Hepatocyte (in vitro differentiated cells): ENCODE data around the gene CDH6.

ENCODE experiments used
- EZH2 ChIP-seq: fragments of 200-600 bp; sonication (generic); IDR thresholded peaks from 2 replicates; pipeline ENCODE4 v1.6.1; 2016; ENCODE audit warnings: antibody characterized with exemption, mild to moderate bottlenecking, borderline replicate concordance
- EZH2phosphoT487 ChIP-seq: fragments of 200-600 bp; sonication (generic); IDR thresholded peaks from one replicate; pipeline ENCODE4 v1.6.1; 2018; ENCODE audit warnings: antibody characterized with exemption, mild to moderate bottlenecking, low read depth, moderate library complexity; ENCODE audit not compliant: unreplicated experiment, severe bottlenecking
- TF ChIP-seq, protein P1 (sequence below): fragments of 200-600 bp; sonication (generic); IDR thresholded peaks from 2 replicates; pipeline ENCODE4 v1.5.1; 2016; ENCODE audit warnings: antibody characterized with exemption, mild to moderate bottlenecking; ENCODE audit not compliant: poor library complexity

DNA sequence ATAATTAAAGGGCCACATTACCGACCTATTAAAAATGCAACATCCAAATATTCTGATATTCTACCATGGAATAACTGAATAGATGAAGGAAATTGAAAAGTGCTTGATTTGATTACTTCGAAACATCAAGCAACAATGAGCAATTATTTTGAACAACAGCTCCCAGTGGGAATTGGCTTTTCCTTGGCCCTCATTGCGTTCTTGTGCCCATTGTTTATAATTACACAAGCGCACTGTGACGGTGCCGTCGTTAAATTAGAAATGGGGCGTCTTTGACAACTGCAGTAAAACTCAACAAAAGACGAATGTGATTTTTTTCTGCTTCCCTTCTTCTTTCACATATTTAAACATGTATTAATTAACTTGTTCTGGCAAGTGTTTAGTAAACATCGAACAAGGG is 61.6 kb downstream of the CDH6 start:
- TF ChIP-seq, protein P1, sequence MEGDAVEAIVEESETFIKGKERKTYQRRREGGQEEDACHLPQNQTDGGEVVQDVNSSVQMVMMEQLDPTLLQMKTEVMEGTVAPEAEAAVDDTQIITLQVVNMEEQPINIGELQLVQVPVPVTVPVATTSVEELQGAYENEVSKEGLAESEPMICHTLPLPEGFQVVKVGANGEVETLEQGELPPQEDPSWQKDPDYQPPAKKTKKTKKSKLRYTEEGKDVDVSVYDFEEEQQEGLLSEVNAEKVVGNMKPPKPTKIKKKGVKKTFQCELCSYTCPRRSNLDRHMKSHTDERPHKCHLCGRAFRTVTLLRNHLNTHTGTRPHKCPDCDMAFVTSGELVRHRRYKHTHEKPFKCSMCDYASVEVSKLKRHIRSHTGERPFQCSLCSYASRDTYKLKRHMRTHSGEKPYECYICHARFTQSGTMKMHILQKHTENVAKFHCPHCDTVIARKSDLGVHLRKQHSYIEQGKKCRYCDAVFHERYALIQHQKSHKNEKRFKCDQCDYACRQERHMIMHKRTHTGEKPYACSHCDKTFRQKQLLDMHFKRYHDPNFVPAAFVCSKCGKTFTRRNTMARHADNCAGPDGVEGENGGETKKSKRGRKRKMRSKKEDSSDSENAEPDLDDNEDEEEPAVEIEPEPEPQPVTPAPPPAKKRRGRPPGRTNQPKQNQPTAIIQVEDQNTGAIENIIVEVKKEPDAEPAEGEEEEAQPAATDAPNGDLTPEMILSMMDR, result no peak
- TF ChIP-seq EZH2phosphoT487, result no peak
- TF ChIP-seq EZH2, result no peak
